HCEC 1CT (cell line): ENCODE measurements around the gene PLCL1.
"Not testable (repeated sequence)": the region's sequence is repeated elsewhere in the genome, so short reads cannot be mapped to it uniquely, and the experiment has no call there.

Experiments used
- DNase-seq: peaks from one replicate; pipeline ENCODE4 v3.0.0-alpha.2; 2017

Gene PLCL1

GRCh38 chr2:197810491-197810890 lies 6.1 kb downstream of the PLCL1 start:
- no peak for DNase-seq

- peak; percentile 67 for DNase-seq
These were observed 8.8 kb downstream of the PLCL1 start for GRCh38 chr2:197813093-197813787.

DNA sequence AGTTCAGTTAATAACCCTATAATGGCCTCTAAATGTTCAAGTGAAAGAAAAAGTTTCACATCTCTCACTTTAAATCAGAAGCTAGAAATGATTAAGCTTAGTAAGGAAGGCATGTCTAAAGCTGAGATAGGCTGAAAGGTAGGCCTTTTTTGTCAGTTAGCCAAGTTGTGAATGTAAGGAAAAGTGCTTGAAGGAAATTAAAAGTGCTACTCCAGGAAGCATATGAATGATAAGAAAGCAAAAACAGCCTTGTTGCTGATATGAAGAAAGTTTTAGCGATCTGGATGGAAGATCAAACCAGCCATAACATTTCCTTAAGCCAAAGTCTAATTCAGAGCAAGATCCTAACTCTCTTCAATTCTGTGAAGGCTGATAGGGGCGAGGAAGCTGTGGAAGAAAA lies 10.1 kb downstream of the PLCL1 start:
- DNase-seq = no peak

DNA sequence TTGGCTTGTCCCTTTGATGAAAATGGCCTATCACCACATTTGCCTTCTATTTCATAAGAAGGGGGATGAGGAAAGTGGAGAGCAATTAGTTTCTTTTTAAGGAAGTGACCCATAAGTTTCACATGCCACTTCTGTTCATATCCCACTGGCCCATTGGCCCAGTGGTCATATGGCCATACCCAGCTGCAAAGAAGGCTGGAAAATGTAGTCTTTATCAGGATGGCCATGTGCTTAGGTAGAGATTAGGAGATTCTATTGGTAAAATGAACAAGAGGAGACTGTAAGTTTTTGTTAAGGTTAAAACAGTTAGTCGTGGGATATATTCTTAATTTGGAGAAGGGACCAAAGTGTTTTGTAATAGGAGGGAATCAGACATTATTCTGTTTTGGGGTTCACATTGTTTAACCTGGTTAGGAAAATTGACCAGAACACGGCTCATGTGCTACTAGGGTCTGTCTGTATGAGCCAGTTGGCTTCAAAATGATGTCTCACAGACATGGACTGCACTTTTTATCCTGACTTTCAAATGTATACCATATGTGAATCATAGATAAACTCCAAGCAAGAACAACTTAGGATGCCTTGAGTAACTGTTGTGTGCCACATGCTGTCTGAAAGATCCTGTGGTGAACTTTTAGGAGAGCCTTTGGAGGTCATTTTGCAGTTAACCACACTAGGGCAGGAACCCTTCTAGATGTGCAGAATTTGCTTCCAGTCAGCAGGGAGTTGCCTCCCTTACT lies 17.3 kb downstream of the PLCL1 start:
- no peak for DNase-seq

GRCh38 chr2:197822333-197822732 lies 17.9 kb downstream of the PLCL1 start:
- no peak for DNase-seq

DNA sequence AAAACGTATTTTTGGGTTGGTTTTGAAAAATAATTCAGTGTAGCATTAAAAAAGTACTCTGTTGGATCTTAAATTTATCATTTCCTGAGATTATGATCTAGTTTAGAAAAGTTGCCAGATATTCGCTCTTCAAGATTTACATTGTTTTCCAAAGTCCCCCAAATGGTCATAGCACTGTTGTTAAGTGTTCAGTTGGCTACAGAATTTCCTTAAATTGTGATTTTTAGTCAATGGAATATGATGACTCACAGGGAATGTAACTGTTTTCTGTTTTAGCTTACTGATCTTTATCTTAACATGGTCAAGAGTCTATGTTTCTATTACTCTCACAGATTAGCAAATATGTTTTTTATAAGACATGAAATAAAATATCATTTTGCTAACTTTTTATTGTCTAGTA lies 23.2 kb downstream of the PLCL1 start:
- DNase-seq = no peak

DNA sequence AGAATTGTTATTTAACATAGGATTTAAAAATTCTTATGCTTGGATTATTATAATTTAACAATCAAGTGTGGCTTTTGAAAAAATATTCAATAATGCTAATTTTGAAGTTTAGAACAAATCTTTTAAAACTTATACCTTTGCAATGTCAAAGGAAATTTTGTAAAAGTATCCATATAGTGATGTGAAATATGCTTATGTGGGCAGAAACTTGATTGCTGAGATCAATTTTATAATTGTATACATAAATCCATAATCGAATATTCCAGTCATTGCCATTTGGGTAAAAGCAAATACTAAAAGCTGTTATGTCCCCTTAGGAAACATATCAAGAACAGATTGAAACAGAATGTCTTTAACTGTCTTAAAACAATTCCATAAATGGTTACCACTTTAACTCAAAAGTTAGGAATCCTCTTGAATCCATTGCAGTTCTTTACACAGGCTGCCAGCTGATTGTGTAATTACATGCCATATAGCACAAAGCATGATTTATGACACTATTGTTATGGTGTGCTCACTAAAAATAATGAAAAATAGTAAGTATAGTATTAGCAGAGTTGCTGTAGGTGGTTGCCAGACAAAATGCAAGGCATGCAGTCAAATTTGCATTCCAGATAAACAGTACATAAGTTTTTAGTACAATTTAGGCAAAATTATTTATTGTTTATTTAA lies 24.2 kb downstream of the PLCL1 start:
- peak; percentile 11 for DNase-seq

GRCh38 chr2:197834771-197835170 lies 30.4 kb downstream of the PLCL1 start:
- not testable (repeated sequence) for DNase-seq

GRCh38 chr2:197835293-197835692 lies 30.9 kb downstream of the PLCL1 start:
- no peak for DNase-seq

- peak; percentile 38 for DNase-seq
These were observed 33.6 kb downstream of the PLCL1 start for GRCh38 chr2:197838036-197838435.

GRCh38 chr2:197838579-197838978 lies 34.2 kb downstream of the PLCL1 start:
- no peak for DNase-seq

DNA sequence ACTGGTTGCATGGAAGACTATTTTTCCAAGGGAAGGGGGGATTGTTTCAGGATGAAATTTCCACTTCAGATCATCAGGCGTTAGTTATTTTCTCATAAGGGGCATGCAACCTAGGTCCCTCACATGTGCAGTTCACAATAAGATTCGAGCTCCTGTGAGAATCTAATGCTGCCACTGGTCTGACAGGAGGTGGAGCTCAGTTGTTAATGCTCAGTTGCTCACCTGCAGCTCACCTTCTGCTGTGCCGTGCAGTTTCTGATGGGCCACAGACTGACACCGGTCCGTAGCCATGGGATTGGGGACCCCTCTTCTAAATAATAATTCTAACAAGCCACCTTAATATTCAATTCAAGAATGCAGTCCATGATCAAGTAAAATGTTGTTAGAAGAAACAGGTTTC lies 34.9 kb downstream of the PLCL1 start:
- no peak for DNase-seq

- DNase-seq = no peak
These were observed 35.5 kb downstream of the PLCL1 start for GRCh38 chr2:197839856-197840255.

DNA sequence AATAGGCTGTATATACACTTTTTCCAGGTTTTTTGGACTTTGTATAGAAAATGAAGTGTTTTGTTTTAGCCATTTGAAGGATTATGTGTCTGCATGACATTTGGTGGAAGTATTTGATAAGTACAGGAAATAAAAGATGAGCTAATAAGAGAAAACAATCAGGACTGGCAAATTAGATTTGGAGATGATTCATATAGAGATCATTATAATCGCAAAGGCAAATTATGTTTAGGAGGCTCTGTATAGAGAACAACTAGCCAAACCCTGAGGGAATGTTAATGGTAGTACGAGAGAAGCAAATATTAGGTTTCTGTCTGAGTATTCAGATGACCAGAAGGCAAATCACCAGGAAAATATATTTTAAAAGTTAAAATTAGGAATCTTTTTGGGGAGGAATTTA lies 41.7 kb downstream of the PLCL1 start:
- no peak for DNase-seq

DNA sequence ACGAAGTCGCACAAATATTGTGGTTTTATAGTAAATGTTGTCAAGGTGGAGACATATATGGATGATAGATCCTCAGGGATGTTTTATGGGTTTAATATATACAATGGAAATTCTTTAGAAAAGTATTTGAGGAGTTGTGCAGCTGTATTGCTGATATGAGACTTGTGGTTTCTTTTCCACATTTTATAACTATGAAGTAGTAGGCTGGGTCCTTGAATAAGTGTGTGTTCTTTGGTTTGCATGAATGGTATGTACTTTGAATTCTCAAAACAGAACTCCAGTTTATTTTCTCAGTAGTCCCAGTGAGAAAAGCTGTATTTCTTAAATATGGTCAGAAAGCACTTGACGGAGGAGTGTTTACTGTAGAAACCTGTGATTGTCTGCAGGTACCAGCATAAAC lies 42.4 kb downstream of the PLCL1 start:
- DNase-seq = no peak

- DNase-seq = no peak
These were observed 43.4 kb downstream of the PLCL1 start for GRCh38 chr2:197847651-197848401.

GRCh38 chr2:197848602-197849001 lies 44.2 kb downstream of the PLCL1 start:
- DNase-seq = no peak

DNA sequence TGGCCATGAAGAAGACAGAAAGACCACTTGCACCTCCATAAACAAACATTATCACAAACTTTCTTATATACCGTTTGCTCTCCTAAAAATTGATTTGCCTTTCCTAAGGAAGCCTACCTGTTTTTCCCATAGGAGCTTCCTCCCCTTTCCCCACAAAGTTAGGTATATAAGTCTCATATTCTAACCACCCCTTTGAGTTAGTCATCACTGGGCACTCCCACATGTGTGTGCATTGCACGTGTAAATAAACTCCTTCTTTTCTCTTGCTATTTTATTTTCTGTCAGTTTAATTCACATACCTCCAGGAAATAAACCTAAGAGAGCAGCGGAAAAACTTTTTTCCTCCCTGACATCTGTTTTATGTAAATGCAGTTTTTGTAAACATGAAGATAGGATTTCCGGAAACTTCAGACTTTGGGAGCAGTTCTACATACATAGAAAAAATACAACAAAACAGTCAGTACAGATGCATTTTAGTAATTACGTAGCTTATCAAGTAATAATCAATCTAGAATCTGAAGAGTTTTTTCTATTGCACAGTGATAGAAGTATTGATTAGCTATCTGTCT lies 46.6 kb downstream of the PLCL1 start:
- DNase-seq = no peak

GRCh38 chr2:197851451-197851850 lies 47.1 kb downstream of the PLCL1 start:
- DNase-seq = no peak

GRCh38 chr2:197852108-197852507 lies 47.7 kb downstream of the PLCL1 start:
- DNase-seq = no peak

DNA sequence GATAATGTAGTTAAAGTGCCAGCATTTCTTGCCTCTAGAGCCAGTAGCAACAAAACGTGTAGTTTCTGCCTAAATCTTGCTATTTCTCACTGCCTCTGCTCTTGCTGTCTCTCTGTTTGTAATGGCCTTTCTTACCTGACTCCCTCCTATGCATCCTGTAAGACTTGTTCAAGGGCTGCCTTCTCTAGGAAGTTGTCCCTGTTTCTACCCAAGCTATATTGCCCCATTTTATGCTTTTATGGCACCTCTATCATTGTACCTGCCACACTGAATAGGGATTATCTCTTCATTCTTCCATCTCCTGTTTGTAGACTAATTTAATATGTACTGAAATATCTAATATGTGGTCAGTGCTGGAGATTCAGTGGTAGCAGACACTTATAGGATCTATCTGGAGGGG lies 49.2 kb downstream of the PLCL1 start:
- DNase-seq = no peak

GRCh38 chr2:197857476-197858107 lies 53.2 kb downstream of the PLCL1 start:
- no peak for DNase-seq
